Activated naive CD8-positive, alpha-beta T cell treated with anti-CD3 and anti-CD28 coated beads, Interleukin-2, amount 50 U/mL, for 16 hours (primary cell): ENCODE data around the gene ILRUN.
"Not testable (repeated sequence)": the region's sequence is repeated elsewhere in the genome, so short reads cannot be mapped to it uniquely, and the experiment has no call there.

ENCODE experiments used
- DNase-seq: peaks from one replicate; pipeline ENCODE4 v3.0.0-alpha.2; 2020; ENCODE audit warnings: low read depth, low spot score

Gene ILRUN

GRCh38 chr6:34697904-34698559 lies 1.5 kb upstream of the ILRUN start:
- DNase-seq, result no peak

GRCh38 chr6:34697544-34697836 lies 923 bp upstream of the ILRUN start:
- no peak for DNase-seq

- DNase-seq, result no peak
These were observed 303 bp downstream of the ILRUN start for GRCh38 chr6:34696189-34696738.

- no peak for DNase-seq
These were observed 808 bp downstream of the ILRUN start for GRCh38 chr6:34695729-34696188.

GRCh38 chr6:34692280-34692679 lies 4.3 kb downstream of the ILRUN start:
- no peak for DNase-seq

- no peak for DNase-seq
These were observed 6.8 kb downstream of the ILRUN start for GRCh38 chr6:34689742-34690141.

GRCh38 chr6:34688956-34689355 lies 7.6 kb downstream of the ILRUN start:
- no peak for DNase-seq

- DNase-seq, result no peak
These were observed 11.6 kb downstream of the ILRUN start for GRCh38 chr6:34684919-34685318.

GRCh38 chr6:34684364-34684763 lies 12.2 kb downstream of the ILRUN start:
- DNase-seq, result no peak

GRCh38 chr6:34680802-34681515 lies 15.6 kb downstream of the ILRUN start:
- DNase-seq, result no peak

GRCh38 chr6:34680313-34680712 lies 16.3 kb downstream of the ILRUN start:
- not testable (repeated sequence) for DNase-seq

GRCh38 chr6:34679552-34680253 lies 16.9 kb downstream of the ILRUN start:
- DNase-seq, result no peak

GRCh38 chr6:34676140-34676539 lies 20.4 kb downstream of the ILRUN start:
- DNase-seq, result no peak

- not testable (repeated sequence) for DNase-seq
These were observed 21.6 kb downstream of the ILRUN start for GRCh38 chr6:34674930-34675329.

GRCh38 chr6:34674268-34674639 lies 22.3 kb downstream of the ILRUN start:
- DNase-seq, result no peak

- DNase-seq, result no peak
These were observed 23.5 kb downstream of the ILRUN start for GRCh38 chr6:34673064-34673463.

GRCh38 chr6:34672657-34673043 lies 23.9 kb downstream of the ILRUN start:
- DNase-seq, result no peak

GRCh38 chr6:34671801-34672656 lies 24.5 kb downstream of the ILRUN start:
- peak; percentile 43 for DNase-seq

- no peak for DNase-seq
These were observed 25.2 kb downstream of the ILRUN start for GRCh38 chr6:34671367-34671766.

GRCh38 chr6:34668799-34669198 lies 27.8 kb downstream of the ILRUN start:
- DNase-seq, result not testable (repeated sequence)

GRCh38 chr6:34667481-34668238 lies 28.9 kb downstream of the ILRUN start:
- no peak for DNase-seq
